DOHH2 (cell line): ENCODE measurements around the gene EIF5A.

Experiments
- H3F3A ChIP-seq: fragments of 200-600 bp; sonication (generic), shearing (Covaris generic); 2 replicates; pipeline ENCODE4 v1.6.0; 2016; ENCODE audit warnings: antibody characterized with exemption, mild to moderate bottlenecking; ENCODE audit not compliant: control insufficient read depth, insufficient read depth
- H3K27ac ChIP-seq: fragments of 200-600 bp; sonication (generic); 2 replicates; pipeline ENCODE4 v1.5.1; 2014; ENCODE audit warnings: low read depth, mild to moderate bottlenecking, low read length, moderate library complexity
- H3K27me3 ChIP-seq: fragments of 200-600 bp; sonication (generic); 2 replicates; pipeline ENCODE4 v1.6.1; 2014; ENCODE audit warnings: mild to moderate bottlenecking, low read length, mixed read lengths; ENCODE audit not compliant: control insufficient read depth
- H3K36me3 ChIP-seq: fragments of 200-600 bp; sonication (generic); 2 replicates; pipeline ENCODE4 v1.6.1; 2014; ENCODE audit warnings: mild to moderate bottlenecking, low read length, moderate library complexity, mixed read lengths; ENCODE audit not compliant: control insufficient read depth
- H3K4me1 ChIP-seq: fragments of 200-600 bp; sonication (generic); 2 replicates; pipeline ENCODE4 v1.6.1; 2014; ENCODE audit warnings: mild to moderate bottlenecking, low read length, mixed read lengths; ENCODE audit not compliant: control insufficient read depth
- H3K4me2 ChIP-seq: fragments of 200-600 bp; sonication (generic); 2 replicates; pipeline ENCODE4 v1.6.0; 2014; ENCODE audit warnings: mild to moderate bottlenecking, low read length, moderate library complexity
- H3K4me3 ChIP-seq: fragments of 200-600 bp; sonication (generic); 2 replicates; pipeline ENCODE4 v1.5.1; 2014; ENCODE audit warnings: mild to moderate bottlenecking, low read length, mixed read lengths
- H3K79me2 ChIP-seq: fragments of 200-600 bp; sonication (generic); 2 replicates; pipeline ENCODE4 v1.6.1; 2014; ENCODE audit warnings: mild to moderate bottlenecking, low read length, mixed read lengths; ENCODE audit not compliant: control insufficient read depth
- H3K9me2 ChIP-seq: fragments of 200-600 bp; sonication (generic); replicated peaks from 2 replicates; pipeline ENCODE4 v1.6.1; 2014; ENCODE audit warnings: mild to moderate bottlenecking, low read length, mixed read lengths; ENCODE audit not compliant: control insufficient read depth
- H3K9me3 ChIP-seq: fragments of 200-600 bp; sonication (generic); 2 replicates; pipeline ENCODE4 v1.6.1; 2014; ENCODE audit warnings: antibody characterized with exemption, low read length, mixed read lengths; ENCODE audit not compliant: control insufficient read depth, insufficient read depth
- H4K20me1 ChIP-seq: fragments of 200-600 bp; sonication (generic); 2 replicates; pipeline ENCODE4 v1.6.0; 2014; ENCODE audit warnings: low read depth, mild to moderate bottlenecking, antibody characterized with exemption, low read length, moderate library complexity; ENCODE audit not compliant: control insufficient read depth, insufficient read depth
- EZH2phosphoT487 ChIP-seq: fragments of 200-600 bp; sonication (generic); IDR thresholded peaks from 2 replicates; pipeline ENCODE4 v1.6.1; 2017; ENCODE audit warnings: borderline replicate concordance, mild to moderate bottlenecking, antibody characterized with exemption, low read length, moderate library complexity, mixed read lengths
- TF ChIP-seq, protein P1 (sequence below): fragments of 200-600 bp; sonication (generic); IDR thresholded peaks from one replicate; pipeline ENCODE4 v1.5.1; 2014; ENCODE audit warnings: antibody characterized with exemption, mild to moderate bottlenecking, low read depth, low read length; ENCODE audit not compliant: poor library complexity, severe bottlenecking

EIF5A gene

DNA sequence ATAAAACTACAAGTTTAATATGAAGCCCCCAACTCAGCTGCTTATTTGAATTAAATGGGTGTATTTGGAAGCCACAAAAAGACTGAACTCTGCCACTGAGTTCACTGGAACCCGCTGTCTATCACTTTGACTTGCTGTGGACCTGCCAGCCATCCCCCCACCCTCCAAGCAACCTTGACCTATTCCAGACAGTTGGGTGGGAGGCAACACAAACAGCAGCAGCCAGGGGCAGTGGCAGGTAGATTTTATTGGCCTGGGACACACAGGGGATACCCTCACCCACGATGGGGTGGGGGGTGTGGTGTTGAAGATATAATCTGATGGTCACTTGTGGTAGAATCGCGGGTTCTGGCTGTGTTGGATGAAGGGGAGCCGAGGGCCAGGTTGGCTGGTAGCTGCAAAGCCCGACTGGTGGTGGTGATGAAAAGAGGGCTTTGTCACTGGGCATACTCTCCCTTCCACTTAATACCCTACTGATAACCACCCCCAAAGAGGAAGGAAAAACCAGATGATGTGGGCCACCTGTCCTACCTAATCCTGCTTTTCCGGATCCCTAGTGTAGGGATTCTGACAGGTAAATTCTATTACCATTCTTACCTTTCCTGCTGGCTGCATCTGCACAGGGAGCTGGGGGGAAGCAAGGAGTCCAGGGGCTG lies 5.1 kb downstream of the EIF5A start:
- H3K27me3 ChIP-seq = no peaks in the 10 kb centered on the region
- H4K20me1 ChIP-seq = peaks cover 34% of the 10 kb centered on the region
- peak overlapping the region; percentile 85 for H3K4me3 ChIP-seq
- no peaks in the 10 kb centered on the region for H3K9me3 ChIP-seq
- peak overlapping the region; percentile 98 for H3K4me2 ChIP-seq
- H3K4me1 ChIP-seq = peaks cover 58% of the 10 kb centered on the region
- no peak for TF ChIP-seq EZH2phosphoT487
- TF ChIP-seq, protein P1, sequence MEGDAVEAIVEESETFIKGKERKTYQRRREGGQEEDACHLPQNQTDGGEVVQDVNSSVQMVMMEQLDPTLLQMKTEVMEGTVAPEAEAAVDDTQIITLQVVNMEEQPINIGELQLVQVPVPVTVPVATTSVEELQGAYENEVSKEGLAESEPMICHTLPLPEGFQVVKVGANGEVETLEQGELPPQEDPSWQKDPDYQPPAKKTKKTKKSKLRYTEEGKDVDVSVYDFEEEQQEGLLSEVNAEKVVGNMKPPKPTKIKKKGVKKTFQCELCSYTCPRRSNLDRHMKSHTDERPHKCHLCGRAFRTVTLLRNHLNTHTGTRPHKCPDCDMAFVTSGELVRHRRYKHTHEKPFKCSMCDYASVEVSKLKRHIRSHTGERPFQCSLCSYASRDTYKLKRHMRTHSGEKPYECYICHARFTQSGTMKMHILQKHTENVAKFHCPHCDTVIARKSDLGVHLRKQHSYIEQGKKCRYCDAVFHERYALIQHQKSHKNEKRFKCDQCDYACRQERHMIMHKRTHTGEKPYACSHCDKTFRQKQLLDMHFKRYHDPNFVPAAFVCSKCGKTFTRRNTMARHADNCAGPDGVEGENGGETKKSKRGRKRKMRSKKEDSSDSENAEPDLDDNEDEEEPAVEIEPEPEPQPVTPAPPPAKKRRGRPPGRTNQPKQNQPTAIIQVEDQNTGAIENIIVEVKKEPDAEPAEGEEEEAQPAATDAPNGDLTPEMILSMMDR = no peak
- H3K79me2 ChIP-seq = peaks cover 66% of the 10 kb centered on the region
- peaks cover 86% of the 10 kb centered on the region for H3K36me3 ChIP-seq
- H3K9me2 ChIP-seq = no peaks in the 10 kb centered on the region
- peaks cover 71% of the 10 kb centered on the region for H3F3A ChIP-seq
- peak overlapping the region; percentile 73; the same call in 1 of the 2 replicates for H3K27ac ChIP-seq

DNA sequence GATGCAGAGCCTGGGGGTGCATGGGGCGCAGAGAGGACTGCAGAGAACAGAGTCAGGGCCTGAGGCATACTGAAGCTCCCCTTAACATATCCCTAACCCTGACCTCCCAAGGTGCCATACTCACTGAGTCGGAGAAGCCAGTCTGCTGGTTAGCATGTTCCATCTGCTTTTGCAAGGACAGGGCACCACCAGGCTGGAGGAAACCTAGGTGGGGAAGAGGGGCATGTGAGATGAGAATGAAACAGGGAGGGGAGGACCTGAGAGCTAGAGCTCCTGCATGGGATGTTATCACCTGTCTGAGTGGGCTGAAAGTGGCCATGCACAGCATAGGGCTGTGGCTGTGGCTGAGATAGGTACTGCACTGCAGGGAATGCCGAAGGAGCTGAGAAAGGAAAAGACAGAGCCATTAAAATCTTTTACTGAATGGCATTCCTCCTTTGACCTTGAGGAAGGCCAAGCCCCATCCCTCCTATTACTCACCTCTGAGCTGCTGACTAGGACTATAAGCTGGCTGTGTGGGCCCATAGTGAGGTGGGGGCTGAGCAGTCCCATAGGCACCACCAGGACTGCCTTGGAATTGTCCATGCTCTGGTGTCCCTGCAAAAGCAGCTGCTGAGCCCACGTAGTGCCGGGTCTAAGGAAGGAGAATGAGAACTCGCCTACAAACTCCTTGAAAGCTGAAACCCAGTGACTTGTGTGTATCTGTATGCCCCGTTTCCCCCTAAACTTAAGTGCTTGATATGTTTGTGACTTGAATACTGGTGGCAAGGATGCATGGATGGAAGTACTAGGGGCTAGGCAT lies 5.9 kb downstream of the EIF5A start:
- Histone ChIP-seq H3K4me2 (peak overlapping the region; percentile 98), H3K27ac (peak overlapping the region; percentile 73), H3K36me3 (peaks cover 86% of the 10 kb centered on the region), H3K9me2 (no peaks in the 10 kb centered on the region), H3K79me2 (peaks cover 59% of the 10 kb centered on the region), H4K20me1 (peaks cover 34% of the 10 kb centered on the region), H3K4me3 (peak overlapping the region; percentile 85), H3F3A (peaks cover 72% of the 10 kb centered on the region), H3K9me3 (no peaks in the 10 kb centered on the region), H3K27me3 (no peaks in the 10 kb centered on the region), H3K4me1 (peaks cover 58% of the 10 kb centered on the region)
- TF ChIP-seq, protein P1 = peak; percentile 24
- no peak for TF ChIP-seq EZH2phosphoT487

DNA sequence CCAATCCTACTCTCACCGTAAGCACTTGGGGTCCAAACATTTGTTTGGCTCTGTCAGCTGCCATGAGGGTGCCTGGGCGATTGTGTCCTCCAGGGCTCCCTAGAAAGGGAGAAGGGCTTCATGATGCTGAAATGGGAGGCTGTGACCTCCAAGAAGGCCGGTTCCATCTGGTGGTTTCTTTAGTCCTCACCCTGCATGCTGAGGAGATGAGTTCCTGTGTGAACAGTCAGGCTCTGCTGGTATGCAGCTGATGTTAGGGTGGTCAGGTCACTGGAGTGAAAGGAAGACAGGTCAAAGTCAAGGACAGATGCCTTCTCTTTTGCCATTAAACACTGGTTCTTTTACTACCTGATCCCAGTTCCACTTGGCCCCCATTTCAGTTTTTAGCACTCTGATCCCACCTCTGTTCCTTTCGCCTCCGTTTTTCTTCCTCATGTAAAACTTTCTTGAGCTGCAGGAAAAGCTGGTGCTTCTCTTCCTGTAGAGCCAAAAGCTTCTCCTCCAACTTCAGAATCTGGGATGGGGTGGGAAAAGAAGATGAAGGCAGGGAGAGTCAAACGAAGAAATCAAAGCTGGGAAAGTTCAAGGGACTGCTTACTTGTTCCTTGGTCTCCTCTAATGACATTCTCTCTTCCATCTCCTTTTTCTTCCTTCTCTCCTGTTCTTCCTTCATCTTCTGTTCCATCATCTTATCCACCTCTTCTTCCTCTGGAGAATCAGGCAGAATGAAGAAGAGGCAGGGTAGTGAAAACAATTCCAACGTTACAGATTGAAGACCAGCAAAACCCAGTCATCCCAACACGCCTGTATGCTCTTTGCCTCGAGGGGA lies 6.7 kb downstream of the EIF5A start:
- peaks cover 51% of the 10 kb centered on the region for H3K79me2 ChIP-seq
- H3K27ac ChIP-seq = peak overlapping the region; percentile 73
- peaks cover 33% of the 10 kb centered on the region for H4K20me1 ChIP-seq
- H3K9me3 ChIP-seq = no peaks in the 10 kb centered on the region
- peaks cover 65% of the 10 kb centered on the region for H3F3A ChIP-seq
- no peaks in the 10 kb centered on the region for H3K9me2 ChIP-seq
- peaks cover 56% of the 10 kb centered on the region for H3K4me1 ChIP-seq
- H3K36me3 ChIP-seq = peaks cover 86% of the 10 kb centered on the region
- H3K4me2 ChIP-seq = peak overlapping the region; percentile 98
- TF ChIP-seq, protein P1 = no peak
- no peak for TF ChIP-seq EZH2phosphoT487
- H3K27me3 ChIP-seq = no peaks in the 10 kb centered on the region
- peak overlapping the region; percentile 85 for H3K4me3 ChIP-seq
